Measurements from ENCODE around the gene BRIP1. TPM values are rescaled to one million over a fixed set of nuclear protein-coding genes. Genes with fewer than 3 reads are reported as not detected.
A peak's percentile ranks its signal among the peaks of the same experiment; 100 is the strongest.

Gene BRIP1
- polyA plus RNA-seq, 5 donors = 8.0 to 22.9 (median 12.8) TPM

DNA sequence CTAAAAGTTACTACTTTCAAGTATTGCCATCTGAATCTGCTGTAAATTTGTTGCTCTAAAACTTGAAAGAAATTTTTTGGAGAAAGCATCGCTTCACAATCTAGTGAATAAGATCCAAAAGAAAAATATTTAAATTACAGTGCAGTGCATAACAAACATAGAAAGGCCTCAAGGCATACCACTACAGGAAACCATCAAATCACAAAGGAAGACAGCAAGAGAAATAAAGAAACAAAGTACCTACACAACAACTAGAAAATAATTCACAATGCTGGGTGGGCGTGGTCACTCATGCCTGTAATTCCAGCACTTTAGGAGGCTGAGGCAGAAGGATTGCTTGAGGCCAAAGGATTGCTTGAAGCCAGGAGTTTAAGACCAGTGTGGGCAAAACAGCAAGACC lies 104.9 kb downstream of the BRIP1 start:
- DNase-seq = no peak

DNA sequence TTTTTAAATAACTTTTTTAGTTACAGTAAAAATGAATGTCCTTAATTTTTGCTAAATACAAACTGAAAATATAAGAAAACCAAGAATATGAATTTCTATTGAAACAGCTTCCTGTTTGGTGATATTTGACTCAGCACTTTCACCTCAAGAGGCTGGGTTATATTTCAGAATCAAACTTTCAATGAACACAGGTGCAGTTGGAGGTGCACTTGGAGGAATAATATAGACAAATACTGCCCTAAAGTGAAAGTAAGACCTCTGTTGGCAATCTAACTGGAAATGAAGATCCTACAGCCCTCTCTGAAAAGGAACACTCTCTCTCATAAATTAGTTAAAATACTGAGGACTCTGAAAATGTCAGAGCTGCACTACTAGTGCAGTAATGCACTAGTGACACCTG lies 106.2 kb downstream of the BRIP1 start:
- DNase-seq = no peak

DNA sequence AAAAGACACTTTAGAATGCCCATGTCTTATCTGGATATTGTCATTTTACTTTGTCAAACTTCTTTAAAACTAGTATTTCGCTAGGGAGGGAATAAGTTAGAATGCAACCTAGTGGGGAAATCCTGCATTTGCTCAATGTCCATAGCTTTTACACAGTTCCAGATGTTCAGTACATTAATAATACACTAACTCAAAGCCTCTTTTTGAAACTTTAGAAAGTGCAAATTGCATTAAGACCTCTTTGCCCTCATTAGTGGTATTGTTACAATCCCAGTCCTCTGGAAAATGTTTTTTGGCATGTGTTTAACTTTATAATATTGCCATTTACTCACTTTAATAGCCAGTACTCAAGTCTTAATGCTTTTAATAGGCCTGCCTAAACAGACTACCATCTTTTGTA lies 106.8 kb downstream of the BRIP1 start:
- DNase-seq = peak; percentile 8 to 11

DNA sequence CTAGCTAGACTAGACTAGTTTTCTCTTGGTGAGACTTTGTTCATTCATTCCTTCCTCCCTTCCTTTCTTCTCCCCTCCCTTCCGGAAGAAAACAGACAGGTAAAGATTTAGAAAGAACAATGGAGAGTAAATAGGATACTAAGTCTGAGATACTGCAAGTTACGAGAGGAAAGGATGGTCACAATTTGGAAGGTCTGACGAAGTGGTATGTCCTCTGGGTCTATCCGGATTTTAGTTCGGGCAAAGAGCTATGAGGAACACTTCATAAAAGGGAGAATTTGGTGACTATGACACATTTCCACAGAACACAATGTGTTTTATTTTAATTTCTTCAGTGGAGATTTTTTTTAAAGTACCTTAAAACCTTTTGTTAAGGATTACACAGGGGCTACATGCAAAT lies 107.7 kb downstream of the BRIP1 start:
- DNase-seq = no peak

DNA sequence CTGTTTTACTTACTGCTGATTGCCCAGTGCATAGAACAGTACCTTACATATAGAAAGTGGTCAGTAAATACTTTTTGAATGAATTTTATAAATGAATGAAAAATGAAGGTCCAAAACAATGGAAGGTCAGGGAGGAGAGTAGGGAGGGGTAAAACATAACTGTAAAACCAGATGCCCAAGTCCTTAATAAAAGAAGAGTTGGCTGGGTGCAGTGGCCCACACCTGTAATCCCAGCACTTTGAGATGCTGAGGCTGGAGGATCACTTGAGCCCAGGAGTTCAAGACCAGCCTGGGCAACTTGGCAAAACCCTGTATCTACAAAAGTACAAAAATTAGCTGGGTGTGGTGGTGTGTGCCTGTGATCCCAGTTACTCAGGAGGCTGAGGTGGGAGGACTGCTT lies 108.2 kb downstream of the BRIP1 start:
- no peak for DNase-seq

DNA sequence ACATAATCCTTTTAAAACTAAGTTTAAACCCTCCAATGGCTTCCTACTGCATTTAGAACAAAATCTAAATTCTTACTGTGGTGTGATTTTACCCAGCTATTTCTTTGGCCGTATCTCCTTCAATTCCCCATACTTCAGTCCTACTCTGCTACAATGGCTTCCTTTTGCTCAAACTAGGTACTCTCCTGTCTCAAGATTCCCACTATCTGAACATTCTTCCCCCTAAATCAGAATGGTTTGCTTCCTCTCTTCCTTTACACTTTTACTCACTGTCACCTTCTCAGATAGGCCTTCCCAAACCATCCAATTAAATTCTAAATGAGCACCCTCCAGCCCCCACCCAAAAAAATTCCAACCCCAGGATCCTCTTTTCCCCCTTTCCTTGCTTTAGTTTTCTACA lies 109.2 kb downstream of the BRIP1 start:
- no peak for DNase-seq

DNA sequence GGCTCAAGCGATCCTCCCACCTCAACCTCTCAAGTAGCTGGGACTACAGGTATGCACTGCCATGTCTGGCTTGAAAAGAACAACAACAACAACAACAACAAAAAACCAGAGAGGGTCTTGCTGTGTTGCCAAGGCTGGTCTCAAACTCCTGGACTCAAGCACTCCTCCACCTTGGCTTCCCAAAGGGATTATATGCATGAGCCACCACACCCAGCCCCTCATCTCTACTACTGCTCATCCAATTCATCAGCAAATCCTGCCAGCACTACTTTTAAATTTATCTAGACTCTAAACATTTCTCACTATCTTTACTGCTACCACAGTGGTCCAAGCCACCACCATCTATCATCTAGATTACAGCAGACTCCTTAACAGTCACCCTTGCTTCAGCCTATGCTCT lies 109.6 kb downstream of the BRIP1 start:
- no peak for DNase-seq

DNA sequence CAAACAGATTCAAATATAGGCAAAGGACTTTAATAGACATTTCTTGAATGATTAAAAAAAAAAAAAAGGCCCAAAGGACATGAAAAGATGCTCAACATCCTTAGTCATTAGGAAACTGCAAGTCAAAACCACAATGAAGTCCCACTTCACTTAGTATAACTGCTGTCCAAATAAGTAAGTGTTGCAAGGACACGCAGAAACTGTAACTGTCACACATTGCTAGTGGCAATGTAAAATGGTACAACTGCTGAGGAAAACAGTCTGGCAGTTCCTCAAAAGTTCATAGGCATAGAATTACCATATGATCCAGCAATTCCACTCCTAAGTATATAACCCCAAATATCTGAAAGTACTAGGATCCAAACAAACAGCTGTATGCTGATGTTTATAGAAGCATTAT lies 112.7 kb downstream of the BRIP1 start:
- DNase-seq = no peak

DNA sequence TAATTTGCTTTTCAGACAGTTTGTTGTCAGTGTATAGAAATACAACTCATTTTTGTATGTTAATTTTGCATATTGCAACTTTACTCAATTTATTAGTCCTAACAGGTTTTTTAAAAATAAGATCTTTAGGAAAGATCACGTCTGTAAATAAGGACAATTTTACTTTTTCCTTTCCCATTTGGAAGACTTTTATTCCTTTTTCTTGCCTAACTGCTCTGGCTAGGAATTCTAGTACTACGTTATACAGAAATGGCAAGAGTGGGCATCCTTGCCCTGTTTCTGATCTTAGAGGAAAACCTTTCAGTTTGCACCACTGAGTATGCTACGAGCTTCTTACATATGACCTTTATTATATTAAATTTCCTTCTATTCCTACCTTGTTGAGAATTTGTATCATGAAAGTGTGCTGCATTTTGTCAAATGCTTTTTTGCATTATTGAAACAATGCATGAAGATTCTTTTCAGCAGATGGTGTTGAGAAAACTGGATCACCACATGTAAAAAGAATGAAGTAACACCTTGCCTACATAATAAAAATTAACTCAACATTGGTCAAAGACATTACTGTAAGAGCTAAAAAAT lies 113.4 kb downstream of the BRIP1 start:
- no peak for DNase-seq

DNA sequence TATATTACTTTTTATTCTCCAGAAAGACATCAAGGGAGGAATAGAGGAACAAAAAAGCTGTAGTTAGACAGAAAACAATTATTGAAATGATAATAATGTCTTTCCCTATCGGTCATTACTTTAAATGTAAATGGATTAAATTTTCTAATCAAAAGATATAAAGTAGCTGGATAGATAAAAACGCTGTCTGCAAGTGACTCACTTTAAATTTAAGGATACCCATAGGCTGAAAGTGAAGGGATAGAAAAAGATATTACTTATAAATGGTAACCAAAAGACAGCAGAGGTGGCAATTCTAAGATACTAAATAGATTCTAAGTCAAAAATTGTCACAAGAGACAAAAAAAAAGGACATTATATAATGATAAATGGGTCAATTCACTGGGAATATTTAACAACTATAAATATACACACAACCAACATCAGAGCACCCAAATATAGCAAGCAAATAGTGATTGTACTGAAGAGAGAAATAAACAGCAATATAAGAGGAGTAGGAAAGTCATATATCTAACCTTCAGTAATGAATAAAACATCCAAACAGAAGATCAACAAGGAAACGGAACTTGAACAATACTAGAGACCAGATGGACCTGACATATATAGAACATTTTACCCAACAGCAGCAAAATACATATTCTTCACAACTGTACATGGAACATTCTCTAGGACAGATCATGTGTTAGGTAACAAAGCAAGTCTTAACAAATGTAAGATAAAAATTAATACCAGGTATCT lies 116.9 kb downstream of the BRIP1 start:
- no peak for DNase-seq

DNA sequence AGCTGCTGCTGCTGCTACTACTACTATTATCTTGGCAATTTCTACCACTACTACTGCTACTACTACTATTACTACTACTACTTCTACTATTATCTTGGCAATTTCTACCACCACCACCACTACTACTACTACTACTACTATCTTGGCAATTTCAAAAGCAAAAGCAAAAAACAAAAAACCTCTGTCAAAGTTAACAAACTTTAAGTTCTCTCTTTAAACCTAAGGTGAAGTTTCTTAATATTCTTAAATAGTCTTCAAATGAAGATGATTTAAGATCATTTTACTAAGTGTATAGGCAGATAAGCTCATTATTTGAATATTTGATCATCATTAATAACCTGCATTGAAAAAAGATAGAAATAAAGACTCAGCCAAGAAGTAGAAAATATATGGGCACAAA lies 118.5 kb downstream of the BRIP1 start:
- no peak for DNase-seq

DNA sequence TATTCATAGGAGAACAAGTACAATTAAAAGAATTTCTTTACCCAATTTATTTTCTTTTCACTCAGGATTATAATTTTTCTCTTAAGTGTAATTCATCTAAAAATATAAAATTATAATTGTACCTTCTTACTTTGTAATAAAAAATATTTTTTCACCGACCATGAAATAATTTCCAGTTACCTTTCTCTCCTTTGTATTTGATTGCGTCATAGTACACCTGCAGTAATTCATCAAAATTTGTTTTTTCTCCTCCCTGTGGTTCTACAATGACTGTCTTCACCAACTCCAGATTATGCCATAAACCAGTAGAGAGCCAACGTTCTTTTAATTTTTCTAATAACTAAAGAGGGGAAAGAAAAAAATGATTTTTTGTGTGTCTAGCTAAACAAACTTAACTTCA lies 119.1 kb downstream of the BRIP1 start:
- no peak for DNase-seq

DNA sequence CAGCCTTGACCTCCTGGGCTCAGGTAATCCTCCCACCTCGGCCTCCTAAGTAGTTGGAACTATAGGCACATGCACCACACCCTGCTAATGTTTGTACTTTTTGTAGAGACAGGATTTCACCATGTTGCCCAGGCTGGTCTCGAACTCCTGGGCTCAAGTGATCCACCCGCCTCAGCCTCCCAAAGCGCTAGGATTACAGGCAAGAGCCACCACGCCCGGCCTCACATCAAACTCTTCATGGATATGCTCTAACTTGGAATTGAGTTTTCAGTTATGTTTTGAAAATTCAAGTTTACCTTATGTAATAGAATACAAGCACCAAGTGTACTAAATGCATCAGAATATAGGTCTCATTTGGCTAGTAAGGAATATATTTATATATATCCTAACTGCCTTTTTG lies 119.6 kb downstream of the BRIP1 start:
- no peak for DNase-seq

DNA sequence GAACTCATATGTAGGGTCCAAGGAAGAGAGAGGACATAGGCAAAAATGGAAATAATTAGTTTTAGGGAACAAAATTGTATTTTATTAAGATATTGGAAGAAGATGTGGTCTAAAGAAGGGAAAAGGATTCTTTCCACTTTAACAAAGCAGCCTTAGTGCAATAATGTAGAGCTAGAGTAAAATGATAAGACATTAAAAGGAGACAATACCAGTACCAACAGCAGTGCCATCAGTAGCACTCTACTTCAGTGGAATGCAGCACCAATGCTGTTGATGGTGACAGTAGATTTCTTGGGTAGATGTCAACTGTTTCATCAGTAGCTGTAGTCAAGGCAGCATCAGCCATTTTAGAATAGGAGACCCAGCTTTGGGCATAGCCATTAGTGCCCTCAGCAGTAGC lies 124.3 kb downstream of the BRIP1 start:
- DNase-seq = no peak

DNA sequence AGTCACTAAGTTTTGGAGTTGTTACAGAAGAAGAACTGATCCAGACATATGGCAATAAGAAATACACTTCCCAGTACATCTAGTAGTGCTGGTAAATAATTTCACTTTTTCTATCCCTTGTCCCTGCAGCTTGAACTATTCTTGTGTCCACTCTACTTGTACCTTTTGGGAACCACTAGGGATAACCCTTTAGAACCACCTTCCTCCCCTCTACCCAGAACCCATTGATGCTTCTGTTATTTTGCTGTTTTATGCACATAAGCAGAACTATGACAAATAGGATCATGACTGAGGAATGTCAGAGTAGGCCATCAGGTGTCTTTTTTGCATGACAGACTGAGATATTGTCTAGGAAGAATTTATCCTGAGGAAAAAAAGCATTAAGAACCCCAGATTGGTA lies 125.1 kb downstream of the BRIP1 start:
- no peak for DNase-seq

DNA sequence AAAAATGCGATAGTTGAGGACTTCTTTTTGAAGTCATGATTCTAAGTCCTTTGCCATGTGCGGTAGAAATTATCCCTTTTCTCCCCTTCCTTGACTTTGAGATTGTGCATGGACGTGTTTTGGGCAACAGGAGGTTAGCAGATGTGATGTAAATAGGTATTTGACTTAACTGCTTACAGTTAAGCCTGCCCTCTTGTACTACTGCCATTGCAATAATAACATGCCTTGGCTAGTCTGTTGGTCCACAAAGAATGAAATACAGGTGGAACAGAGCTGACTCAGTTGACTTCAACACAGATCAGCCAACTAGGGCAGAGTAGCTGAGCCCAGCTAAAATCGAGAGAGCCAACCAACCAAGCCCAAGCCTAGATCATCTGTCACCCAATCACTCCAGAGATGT lies 125.5 kb downstream of the BRIP1 start:
- DNase-seq = no peak

DNA sequence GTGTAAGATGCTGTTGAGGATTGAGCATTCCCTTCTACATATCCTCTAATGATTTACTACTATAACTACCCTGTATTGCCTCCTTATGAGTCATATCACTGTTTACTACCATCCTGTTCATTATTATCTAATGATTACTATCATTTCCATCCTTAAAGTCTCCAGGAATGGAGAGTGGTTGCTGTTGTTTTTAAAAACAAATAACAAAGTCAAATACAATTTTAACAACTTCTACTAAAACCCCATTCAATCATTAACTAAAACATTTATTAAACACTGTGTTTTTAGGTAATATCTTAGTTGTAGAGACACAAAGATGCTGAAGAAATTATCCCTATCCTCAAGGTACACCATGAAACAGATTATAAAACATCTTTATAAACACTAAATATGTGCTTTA lies 126.9 kb downstream of the BRIP1 start:
- no peak for DNase-seq

DNA sequence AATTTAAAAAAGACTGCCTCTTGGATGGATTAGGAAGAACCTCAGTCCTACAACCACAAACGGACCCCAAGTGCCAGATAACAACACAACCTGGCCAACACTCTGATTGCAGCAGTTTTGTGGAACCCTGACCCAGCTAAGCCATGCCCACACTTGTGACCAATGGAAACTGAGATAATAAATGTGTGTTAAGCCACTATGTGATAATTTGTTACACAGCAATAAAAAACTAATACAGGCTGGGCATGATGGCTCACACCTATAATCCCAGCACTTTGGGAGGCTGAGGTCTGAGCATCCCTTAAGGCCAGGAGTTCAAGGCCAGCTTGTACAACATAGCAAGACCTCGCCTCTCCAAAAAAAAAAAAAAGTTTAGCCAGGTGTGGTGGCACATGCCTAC lies 127.5 kb downstream of the BRIP1 start:
- no peak for DNase-seq

DNA sequence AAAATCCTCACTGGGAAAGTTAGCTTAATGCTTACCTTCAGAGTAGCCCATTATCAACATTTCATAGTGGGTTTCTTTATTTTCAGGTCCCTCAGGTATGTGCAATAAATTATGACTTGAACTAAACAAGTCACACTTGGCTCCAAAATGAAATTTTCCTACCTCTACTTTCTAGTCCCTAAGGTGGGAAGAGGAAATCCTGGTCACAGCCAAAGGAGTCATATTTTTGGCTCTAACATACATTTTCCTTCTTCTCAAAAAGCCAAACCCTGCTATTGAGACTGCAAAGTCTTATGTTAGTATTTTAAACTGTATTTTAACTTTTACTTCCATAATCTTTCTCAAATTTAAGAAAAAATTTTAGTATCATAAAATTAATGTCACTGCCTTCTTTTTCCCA lies 128.9 kb downstream of the BRIP1 start:
- no peak for DNase-seq

DNA sequence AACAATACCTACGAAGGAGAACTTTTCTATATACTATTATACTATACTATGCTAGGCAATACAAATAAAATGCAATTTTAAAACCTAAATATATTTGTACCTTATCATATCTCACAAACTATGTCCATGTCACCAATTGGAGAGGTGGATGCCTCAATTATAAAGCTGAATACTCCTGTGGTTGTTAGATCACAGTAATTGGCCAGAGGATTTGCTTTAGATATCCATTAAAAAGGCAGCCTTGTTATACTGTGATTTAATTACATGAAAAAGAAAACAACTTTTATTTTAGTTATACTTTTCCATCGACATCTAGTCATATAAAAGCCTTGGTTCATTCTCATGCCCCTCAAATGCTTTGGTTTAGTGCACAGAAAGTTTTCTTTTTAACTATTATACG lies 129.3 kb downstream of the BRIP1 start:
- no peak for DNase-seq

DNA sequence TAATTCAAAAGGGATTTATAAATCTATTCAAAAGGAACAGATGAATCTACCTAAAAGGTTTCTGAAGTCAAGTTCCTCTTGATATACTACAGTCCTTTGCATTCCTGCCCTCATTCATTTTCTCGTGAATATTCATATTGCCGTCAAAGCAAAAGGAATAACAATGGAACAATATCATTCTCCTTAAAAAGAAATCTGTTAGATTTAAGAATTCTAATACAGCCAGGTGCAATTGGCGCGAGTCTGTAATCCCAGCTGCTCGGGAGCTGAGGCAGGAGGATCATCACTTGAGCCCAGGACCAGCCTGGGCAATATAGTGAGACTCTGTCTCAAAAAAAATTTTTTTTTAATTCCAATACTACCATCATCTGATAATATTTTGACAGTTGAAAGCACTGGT lies 130.3 kb downstream of the BRIP1 start:
- no peak for DNase-seq

DNA sequence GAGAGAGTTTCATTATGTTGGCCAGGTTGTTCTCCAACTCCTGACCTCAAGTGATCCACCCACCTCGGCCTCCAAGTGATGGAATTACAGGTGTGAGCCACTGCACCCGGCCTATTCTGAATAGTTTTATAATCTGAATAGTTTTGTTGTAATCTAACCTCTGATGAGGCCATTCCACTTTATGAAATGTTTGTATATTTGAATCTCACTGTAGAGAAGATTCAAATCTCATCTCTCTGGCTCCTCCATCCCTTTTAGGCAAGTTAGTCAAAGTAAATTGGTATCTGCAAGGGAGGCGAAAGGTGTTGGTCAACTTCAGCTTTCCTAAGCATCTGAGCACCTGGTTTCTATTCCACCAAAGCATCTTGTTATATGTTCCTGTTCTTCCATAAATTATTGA lies 131.2 kb downstream of the BRIP1 start:
- no peak for DNase-seq

DNA sequence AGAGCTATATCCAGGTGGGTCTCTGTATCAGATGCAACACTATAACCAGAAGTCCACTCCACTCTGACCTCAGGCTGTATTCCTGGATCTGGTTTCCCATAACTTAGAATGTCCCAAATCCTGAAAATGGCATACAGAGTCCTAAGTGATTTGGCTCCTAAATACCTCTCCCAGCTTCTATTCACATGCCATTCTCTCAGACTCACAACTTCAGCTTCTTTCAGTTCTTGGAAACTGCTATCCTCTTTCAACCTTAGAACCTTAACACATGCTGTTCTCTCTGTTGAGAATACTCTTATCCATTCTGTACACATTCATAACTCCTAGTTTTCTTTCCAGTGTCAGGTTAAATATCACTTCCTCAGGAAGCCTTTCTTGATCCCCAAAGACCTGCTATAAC lies 132.0 kb downstream of the BRIP1 start:
- DNase-seq = no peak

DNA sequence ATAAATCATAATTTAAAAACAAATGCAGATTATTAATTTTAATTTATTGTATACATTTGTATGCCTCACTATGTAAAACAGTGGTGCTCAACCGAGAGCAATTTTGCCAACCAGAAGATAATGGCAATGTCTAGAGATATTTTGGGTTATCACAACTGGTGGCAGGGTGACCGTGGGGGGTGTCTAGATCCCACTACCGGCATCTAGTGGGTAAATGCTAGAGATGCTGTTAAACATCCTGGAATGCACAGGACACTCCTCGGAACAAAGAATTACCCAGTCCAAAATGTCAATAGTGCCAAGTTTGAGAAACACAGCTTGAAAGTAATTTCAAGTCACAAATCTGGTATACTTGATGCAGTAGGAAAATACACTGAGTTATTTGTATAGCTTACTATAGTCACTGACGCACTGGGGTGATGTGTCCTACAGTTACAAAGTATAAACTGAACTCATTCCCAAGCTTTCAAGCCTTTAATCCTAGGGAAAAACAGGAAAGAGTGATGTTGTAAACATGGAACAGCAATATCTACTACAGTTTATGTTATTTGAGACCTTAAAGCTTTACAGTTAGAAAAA lies 133.5 kb downstream of the BRIP1 start:
- no peak for DNase-seq
